ENCODE results near the gene PKIG. TPM values are rescaled to one million over a fixed set of nuclear protein-coding genes. Genes with fewer than 3 reads are reported as not detected.

The PKIG gene
- total and polyA plus RNA-seq, 9 of the 15 experiments (the other 6 are each of a cell fraction or from before 2014, with no cell fraction given), result 0.13 to 7.0 (median 4.7) TPM

DNA sequence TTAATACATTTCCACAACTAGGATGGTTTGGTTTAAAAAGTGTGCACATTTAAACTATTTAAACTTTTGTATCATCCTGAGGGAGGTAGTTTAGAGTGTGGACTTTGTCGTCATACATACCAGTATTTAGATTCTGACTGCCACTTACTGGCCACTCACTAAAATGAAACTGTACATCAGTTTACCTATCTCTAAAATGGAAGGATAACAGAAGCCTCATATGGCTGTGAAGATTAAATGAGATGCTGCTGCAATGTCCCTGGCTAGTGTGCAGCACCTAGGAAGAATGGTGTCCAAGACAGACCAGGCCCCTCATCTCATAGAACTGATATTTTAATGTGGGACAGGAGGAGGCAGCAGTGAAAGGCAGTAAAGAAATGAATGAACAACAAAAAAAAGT lies 12.0 kb upstream of the PKIG start:
- Histone ChIP-seq H3K4me3 (no peak overlapping the region), H2AFZ (ENCODE audit: low read depth, low read length) (no peak overlapping the region), H3K4me1 (replicated peaks in 1 of 2; ENCODE audit: control insufficient read depth in 2 of 2, insufficient read depth in 2 of 2, low read length in 2 of 2) (no peaks in the 10 kb centered on the region), H3K9me1 (ENCODE audit: control insufficient read depth, insufficient read depth, low read length) (no peaks in the 10 kb centered on the region), H3K27ac (ENCODE audit: extremely low read depth, low read depth, low read length) (no peak overlapping the region), H3K79me2 (ENCODE audit: control insufficient read depth, insufficient read depth, low read length) (no peaks in the 10 kb centered on the region), H4K20me1 (replicated peaks; ENCODE audit: control insufficient read depth, insufficient read depth, low read length) (no peaks in the 10 kb centered on the region), H3K9ac (ENCODE audit: insufficient read depth in 1 of 2, low read depth in 2 of 2, low read length in 2 of 2) (no peak overlapping the region), H3K27me3 (ENCODE audit: control insufficient read depth in 2 of 2, insufficient read depth in 2 of 2, low read length in 2 of 2) (no peaks in the 10 kb centered on the region), H3K36me3 (ENCODE audit: control insufficient read depth, insufficient read depth, low read length) (no peaks in the 10 kb centered on the region), H3K4me2 (ENCODE audit: insufficient read depth, low read length) (no peak overlapping the region), H3K9me3 (replicated peaks; ENCODE audit: control insufficient read depth, insufficient read depth, low read depth, low read length) (no peaks in the 10 kb centered on the region)
- CTCF ChIA-PET (ENCODE audit: low intra/inter-chr PET ratio), result no interaction called here
- POLR2A ChIA-PET, result interaction anchor here (0.6 kb wide), 1 partner anchor 39 kb away, joined by 3 read pairs; no protein-coding TSS in a partner anchor
- DNase-seq (ENCODE audit: extremely low read depth in 1 of 4, low spot score in 3 of 4) (no peak), ATAC-seq (no peak), FAIRE-seq (no peak)
- in situ Hi-C loops (cut with MboI) (no loop called here), intact Hi-C loops (cut with micrococcal nuclease) (no loop called here)
- no TSS peak for BruUV-seq (replicated peaks)
- WGBS (ENCODE audit: insufficient coverage, low coverage, missing lambda C conversion rate), result 57% methylated on average over 1 of the region's 1 CpG
- TF ChIP-seq CAMTA2 (CRISPR knock-in tag; conservative IDR thresholded peaks at IDR 0.05) (no peak), ZNF212 (CRISPR knock-in tag; IDR thresholded peaks at IDR 0.05) (no peak), CBX1 (IDR thresholded peaks at IDR 0.05; ENCODE audit: low read depth) (no peak), RAD21 (CRISPR knock-in tag; conservative IDR thresholded peaks at IDR 0.05 in 1 of 2, IDR thresholded peaks at IDR 0.05 in 1 of 2) (0 out of 4 replicates have a peak, but pooled peaks of 1 of the 2 experiments have one; percentile 17), RBM25 (IDR thresholded peaks at IDR 0.05; ENCODE audit: low read depth, low read length, severe bottlenecking) (peak; percentile 83), DMBX1 (CRISPR knock-in tag; IDR thresholded peaks at IDR 0.05; ENCODE audit: borderline replicate concordance) (no peak), ZNF384 (IDR thresholded peaks at IDR 0.05; ENCODE audit: low read depth, low read length) (no peak), KDM1A (IDR thresholded peaks at IDR 0.05) (0 out of 4 replicates have a peak, but pooled peaks have one; percentile 11 to 20), PRMT5 (CRISPR knock-in tag; IDR thresholded peaks at IDR 0.05) (no peak), ADNP (tag; IDR thresholded peaks at IDR 0.05) (peak; percentile 47; the same call in 1 of the 2 replicates), MAX (CRISPR knock-in tag; IDR thresholded peaks at IDR 0.05) (no peak), BCOR (IDR thresholded peaks at IDR 0.05) (peak; percentile 25; the same call in 1 of the 2 replicates), KLF6 (CRISPR knock-in tag; IDR thresholded peaks at IDR 0.05; ENCODE audit: borderline replicate concordance) (no peak), JUN (IDR thresholded peaks at IDR 0.05; ENCODE audit: borderline replicate concordance, low read depth, low read length) (no peak), JUN (CRISPR knock-in tag; IDR thresholded peaks at IDR 0.05; ENCODE audit: borderline replicate concordance) (no peak), ZNF444 (CRISPR knock-in tag; IDR thresholded peaks at IDR 0.05) (no peak), ZBTB5 (IDR thresholded peaks at IDR 0.05) (no peak), CBFB (CRISPR knock-in tag; IDR thresholded peaks at IDR 0.05) (no peak), NFIX (CRISPR knock-in tag; IDR thresholded peaks at IDR 0.05; ENCODE audit: low read depth) (no peak), CREBBP (IDR thresholded peaks at IDR 0.05; ENCODE audit: low read depth, low read length) (no peak), ZNF324 (CRISPR knock-in tag; IDR thresholded peaks at IDR 0.05) (no peak), ZNF707 (CRISPR knock-in tag; conservative IDR thresholded peaks at IDR 0.05) (no peak), RBM15 (IDR thresholded peaks at IDR 0.05; ENCODE audit: insufficient read depth, low read length) (no peak)
- TF ChIP-seq, protein P1, sequence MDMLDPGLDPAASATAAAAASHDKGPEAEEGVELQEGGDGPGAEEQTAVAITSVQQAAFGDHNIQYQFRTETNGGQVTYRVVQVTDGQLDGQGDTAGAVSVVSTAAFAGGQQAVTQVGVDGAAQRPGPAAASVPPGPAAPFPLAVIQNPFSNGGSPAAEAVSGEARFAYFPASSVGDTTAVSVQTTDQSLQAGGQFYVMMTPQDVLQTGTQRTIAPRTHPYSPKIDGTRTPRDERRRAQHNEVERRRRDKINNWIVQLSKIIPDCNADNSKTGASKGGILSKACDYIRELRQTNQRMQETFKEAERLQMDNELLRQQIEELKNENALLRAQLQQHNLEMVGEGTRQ (CRISPR knock-in tag; IDR thresholded peaks at IDR 0.05), result no peak

Measured in K562 (cell line).